H1 (cell line): ENCODE measurements around the gene ACAP2. TPM values are rescaled to one million over a fixed set of nuclear protein-coding genes. Genes with fewer than 3 reads are reported as not detected.

Source experiments
- CTCF ChIA-PET: fragments of 300-600 bp; sonication (Branson Sonifier 250); formaldehyde crosslinking; loops from one replicate; lab custom pipeline; 2021; ENCODE audit not compliant: partially characterized antibody; lab: Charles Lee
- POLR2A ChIA-PET: fragments of 300-600 bp; sonication (Branson Sonifier 250); formaldehyde crosslinking; loops from one replicate; lab custom pipeline; 2021; ENCODE audit warnings: inconsistent platforms; ENCODE audit not compliant: partially characterized antibody; lab: Charles Lee
- DNase-seq, 2 experiments: peaks; one replicate each; pipeline versions ENCODE4 v3.0.0 to v3.0.0-alpha.2; 2010 to 2022; ENCODE audit warnings: low spot score in 2 of 2, low read depth in 1 of 2, mixed read lengths in 1 of 2
- FAIRE-seq: peaks from 2 replicates; lab custom pipeline; 2011; peaks lifted over from hg19 to GRCh38; lab: Jason Lieb, UNC
- H2AFZ ChIP-seq: 2 replicates; pipeline ENCODE4 v1.8.1; 2012; ENCODE audit warnings: low read length, inconsistent platforms
- H2AK5ac ChIP-seq: 2 replicates; pipeline ENCODE4 v1.6.1; 2013; ENCODE audit warnings: low read depth, low read length
- H2BK120ac ChIP-seq: replicated peaks from 2 replicates; pipeline ENCODE3; 2013; ENCODE audit warnings: low read depth, low read length, inconsistent platforms
- H2BK12ac ChIP-seq: 2 replicates; pipeline ENCODE4 v1.6.1; 2013; ENCODE audit warnings: low read depth, low read length
- H2BK15ac ChIP-seq: 2 replicates; pipeline ENCODE4 v1.6.1; 2013; ENCODE audit warnings: low read length
- H2BK20ac ChIP-seq: 2 replicates; pipeline ENCODE4 v1.6.1; 2013; ENCODE audit warnings: low read length
- H2BK5ac ChIP-seq: 2 replicates; pipeline ENCODE4 v1.6.1; 2013; ENCODE audit warnings: low read depth, low read length
- H3K14ac ChIP-seq: 2 replicates; pipeline ENCODE4 v1.6.1; 2013; ENCODE audit warnings: inconsistent platforms; ENCODE audit not compliant: insufficient read length
- H3K18ac ChIP-seq: 2 replicates; pipeline ENCODE4 v1.6.1; 2013; ENCODE audit warnings: low read length; ENCODE audit errors: extremely low read depth
- H3K23ac ChIP-seq: 2 replicates; pipeline ENCODE4 v1.6.1; 2013; ENCODE audit warnings: inconsistent platforms; ENCODE audit not compliant: insufficient read length
- H3K23me2 ChIP-seq: 2 replicates; pipeline ENCODE4 v1.6.1; 2013; ENCODE audit warnings: low read depth, low read length
- H3K27ac ChIP-seq: 2 replicates; pipeline ENCODE4 v1.6.1; 2011; ENCODE audit warnings: low read depth, low read length, inconsistent platforms
- H3K27me3 ChIP-seq, 4 experiments: replicated peaks in 1 of 4; 1 replicate in 1 of 4; 2 replicates in 3 of 4; pipeline versions ENCODE4 v1.6.1 to v1.8.1; 2011 to 2013; ENCODE audit warnings: low read length in 3 of 4, mild to moderate bottlenecking in 3 of 4, inconsistent platforms in 2 of 4, mixed read lengths in 2 of 4, moderate library complexity in 1 of 4; ENCODE audit not compliant: control insufficient read depth in 3 of 4, insufficient read depth in 3 of 4; ENCODE audit errors: extremely low read depth in 1 of 4
- H3K36me3 ChIP-seq, 4 experiments: 2 replicates each; pipeline versions ENCODE4 v1.6.1 to v1.8.1; 2011 to 2013; ENCODE audit warnings: mild to moderate bottlenecking in 4 of 4, low read length in 3 of 4, moderate library complexity in 2 of 4, control low read depth in 1 of 4, inconsistent platforms in 1 of 4; ENCODE audit not compliant: insufficient read depth in 4 of 4, control insufficient read depth in 2 of 4
- H3K4ac ChIP-seq: replicated peaks from 2 replicates; pipeline ENCODE3; 2013; ENCODE audit warnings: low read length, low read depth, mixed read lengths, inconsistent platforms; ENCODE audit not compliant: insufficient read length
- H3K4me1 ChIP-seq, 4 experiments: replicated peaks in 1 of 4; 1 replicate in 1 of 4; 2 replicates in 3 of 4; pipeline versions ENCODE4 v1.6.1 to v1.8.1; 2011 to 2013; ENCODE audit warnings: low read length in 3 of 4, inconsistent platforms in 2 of 4, mixed read lengths in 1 of 4; ENCODE audit not compliant: insufficient read depth in 4 of 4, control insufficient read depth in 3 of 4
- H3K4me2 ChIP-seq, 2 experiments: 2 replicates each; pipeline versions ENCODE4 v1.6.1 to v1.8.1; 2011 to 2013; ENCODE audit warnings: low read depth in 2 of 2, low read length in 2 of 2, control low read depth in 1 of 2, inconsistent platforms in 1 of 2, mild to moderate bottlenecking in 1 of 2; ENCODE audit not compliant: insufficient read depth in 1 of 2
- H3K4me3 ChIP-seq, 4 experiments: fragments of 200-600, 300-600 bp in 1 of 4; sonication (generic), shearing (Covaris generic), sonication (Bioruptor Twin) in 1 of 4; 2 replicates each; pipeline versions ENCODE4 v1.5.1 to v1.8.1; 2011 to 2016; ENCODE audit warnings: low read length in 4 of 4, low read depth in 3 of 4, control low read depth in 2 of 4, inconsistent platforms in 2 of 4, mild to moderate bottlenecking in 2 of 4, mixed read lengths in 1 of 4, moderate library complexity in 1 of 4; ENCODE audit not compliant: insufficient read depth in 2 of 4; ENCODE audit errors: extremely low read depth in 1 of 4
- H3K56ac ChIP-seq: replicated peaks from 2 replicates; pipeline ENCODE3; 2013; ENCODE audit warnings: low read depth, mild to moderate bottlenecking, mixed read lengths, low read length, inconsistent platforms; ENCODE audit not compliant: insufficient read length
- H3K79me1 ChIP-seq: 2 replicates; pipeline ENCODE4 v1.6.1; 2013; ENCODE audit warnings: low read depth, low read length, control low read depth
- H3K79me2 ChIP-seq, 2 experiments: 2 replicates each; pipeline versions ENCODE4 v1.6.1 to v1.8.1; 2012 to 2013; ENCODE audit warnings: low read length in 2 of 2, mild to moderate bottlenecking in 2 of 2, inconsistent platforms in 1 of 2; ENCODE audit not compliant: insufficient read depth in 2 of 2, control insufficient read depth in 1 of 2
- H3K9ac ChIP-seq, 4 experiments: replicated peaks in 1 of 4; 1 replicate in 1 of 4; 2 replicates in 3 of 4; pipeline versions ENCODE4 v1.6.1 to v1.8.1; 2011 to 2013; ENCODE audit warnings: low read depth in 3 of 4, low read length in 3 of 4, control low read depth in 2 of 4, mild to moderate bottlenecking in 2 of 4, moderate library complexity in 2 of 4, inconsistent platforms in 1 of 4; ENCODE audit errors: extremely low read depth in 1 of 4
- H3K9me3 ChIP-seq, 2 experiments: 2 replicates each; pipeline versions ENCODE4 v1.6.1 to v1.8.1; 2012 to 2013; ENCODE audit warnings: mild to moderate bottlenecking in 2 of 2, moderate library complexity in 2 of 2, control low read depth in 1 of 2, inconsistent platforms in 1 of 2, low read depth in 1 of 2, low read length in 1 of 2, mixed read lengths in 1 of 2; ENCODE audit not compliant: insufficient read depth in 2 of 2
- H4K20me1 ChIP-seq, 2 experiments: replicated peaks in 1 of 2; 2 replicates each; pipeline versions ENCODE3 to v1.8.1; 2011 to 2013; ENCODE audit warnings: inconsistent platforms in 2 of 2, low read length in 2 of 2, mild to moderate bottlenecking in 1 of 2; ENCODE audit not compliant: insufficient read depth in 2 of 2, control insufficient read depth in 1 of 2
- H4K5ac ChIP-seq: 2 replicates; pipeline ENCODE4 v1.6.1; 2013; ENCODE audit warnings: low read length, low read depth, mixed read lengths, inconsistent platforms; ENCODE audit not compliant: insufficient read length
- H4K8ac ChIP-seq: 2 replicates; pipeline ENCODE4 v1.8.0; 2013; ENCODE audit warnings: mild to moderate bottlenecking, moderate library complexity, low read length, inconsistent platforms; ENCODE audit not compliant: insufficient read depth; ENCODE audit errors: extremely low read depth
- H4K91ac ChIP-seq: replicated peaks from 2 replicates; pipeline ENCODE3; 2013; ENCODE audit warnings: low read length, mixed read lengths, inconsistent platforms; ENCODE audit not compliant: insufficient read length
- ASH2L ChIP-seq: fragments of 200-600, 300-600 bp; sonication (generic); IDR thresholded peaks from one replicate; pipeline ENCODE4 v1.7.1; 2017; ENCODE audit warnings: low read length
- CHD2 ChIP-seq: IDR thresholded peaks from 2 replicates; pipeline ENCODE4 v1.6.1; 2012; ENCODE audit warnings: low read length, improper control_type of control experiment
- CTBP2 ChIP-seq: IDR thresholded peaks from 2 replicates; pipeline ENCODE4 v1.7.0; 2011; ENCODE audit warnings: borderline replicate concordance, mild to moderate bottlenecking, moderate library complexity, mixed read lengths, low read length; ENCODE audit not compliant: insufficient read depth, insufficient read length
- GTF2F1 ChIP-seq: IDR thresholded peaks from 2 replicates; pipeline ENCODE4 v1.6.1; 2012; ENCODE audit warnings: low read depth, low read length, improper control_type of control experiment, borderline replicate concordance
- NRF1 ChIP-seq: IDR thresholded peaks from 2 replicates; pipeline ENCODE4 v1.6.1; 2011; ENCODE audit warnings: mild to moderate bottlenecking, low read depth, low read length, improper control_type of control experiment
- POLR2A ChIP-seq, 2 experiments: IDR thresholded peaks; 1 replicate in 1 of 2; 2 replicates in 1 of 2; pipeline ENCODE4 v1.6.1; 2011; ENCODE audit warnings: low read depth in 2 of 2, low read length in 2 of 2, mild to moderate bottlenecking in 2 of 2; ENCODE audit errors: control extremely low read depth in 1 of 2
- TCF12 ChIP-seq: IDR thresholded peaks from 2 replicates; pipeline ENCODE4 v1.6.1; 2011; ENCODE audit warnings: low read depth, mild to moderate bottlenecking, low read length
- WGBS, 2 experiments: shearing (Covaris generic) in 1 of 2; methylation state at CpG; one replicate each; pipeline versions ENCODE4 v1.1.6 to v1.1.7; 2013 to 2015; ENCODE audit warnings: low lambda C conversion rate in 2 of 2, mixed read lengths in 2 of 2, inconsistent platforms in 1 of 2, low coverage in 1 of 2, missing lambda C conversion rate in 1 of 2; ENCODE audit not compliant: insufficient replicate concordance in 2 of 2, insufficient coverage in 1 of 2, insufficient read length in 1 of 2; ENCODE audit errors: extremely low coverage in 1 of 2, missing lambda C conversion rate in 1 of 2; 5-methylcytosine and 5-hydroxymethylcytosine counted together
- polyA plus RNA-seq, 7 experiments: library from polyadenylated mRNA; depleted of rRNA in 3 of 7; stranded (reverse) in 5 of 7; unstranded in 2 of 7; fragments of >200 nt in 5 of 7; fragments of 200-250 nt in 2 of 7; gene quantifications; 1 replicate in 5 of 7; 2 replicates in 1 of 7; 4 replicates in 1 of 7; pipeline versions ENCODE4 v1.2.1 to v1.2.3, GENCODE V29; 2011 to 2013; ENCODE audit warnings: missing spikeins in 2 of 7, mixed read lengths in 2 of 7
- total RNA-seq: library from RNA; stranded (reverse); fragmentation: NEBNext Ultra II Directional; extraction: Animal tissue kit (Norgen Biotek cat#: 25700); gene quantifications from 2 replicates; pipeline ENCODE4 v1.2.1, GENCODE V29; 2021
- TF ChIP-seq, protein P1 (sequence below): IDR thresholded peaks from 2 replicates; pipeline ENCODE4 v1.6.1; 2011; ENCODE audit warnings: low read length, improper control_type of control experiment
- TF ChIP-seq, protein P2 (sequence below): IDR thresholded peaks from 2 replicates; pipeline ENCODE4 v1.6.1; 2012; ENCODE audit warnings: low read length, inconsistent platforms
- TF ChIP-seq, protein P3 (sequence below), 3 experiments: IDR thresholded peaks; 1 replicate in 2 of 3; 2 replicates in 1 of 3; pipeline versions ENCODE4 v1.5.1 to v1.6.1; 2011; ENCODE audit warnings: low read length in 3 of 3, mild to moderate bottlenecking in 3 of 3, inconsistent platforms in 2 of 3, low read depth in 1 of 3, moderate library complexity in 1 of 3; ENCODE audit not compliant: insufficient read depth in 1 of 3; ENCODE audit errors: control extremely low read depth in 1 of 3

The ACAP2 gene
- total and polyA plus RNA-seq, 2 of the 8 experiments (the other 6 are each of a cell fraction or from before 2014, with no cell fraction given) = 7.7 to 37.3 TPM

DNA sequence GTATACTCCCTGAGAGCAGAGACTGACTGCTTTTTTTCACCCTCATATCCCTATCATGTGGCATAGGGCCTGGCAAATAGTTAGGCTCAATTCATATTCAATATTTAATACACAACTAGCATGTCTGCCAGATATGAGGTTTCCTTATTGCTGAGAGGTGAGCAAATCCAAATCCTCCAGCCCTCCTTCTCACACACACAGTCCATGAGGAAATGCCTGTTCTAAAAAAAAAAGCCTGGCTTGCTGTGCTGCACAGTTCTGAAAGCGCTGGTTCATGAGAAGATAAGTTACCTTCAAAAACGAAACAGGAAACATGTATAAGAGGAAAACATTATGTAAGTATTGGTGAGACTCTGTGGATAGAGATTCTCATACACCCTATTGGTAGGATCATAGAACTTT is 15.5 kb upstream of the ACAP2 start:
- H3K4me2 ChIP-seq = no peak overlapping the region
- no peak overlapping the region for H3K4ac ChIP-seq
- no peaks in the 10 kb centered on the region for H3K4me1 ChIP-seq
- DNase-seq (no peak), FAIRE-seq (no peak)
- ChIA-PET CTCF (no interaction called here), POLR2A (no interaction called here)
- no peak overlapping the region for H3K23ac ChIP-seq
- H2BK5ac ChIP-seq = no peak overlapping the region
- no peaks in the 10 kb centered on the region for H3K79me2 ChIP-seq
- no peak overlapping the region for H2BK15ac ChIP-seq
- no peak overlapping the region for H3K18ac ChIP-seq
- no peak overlapping the region for H2AFZ ChIP-seq
- H2AK5ac ChIP-seq = no peak overlapping the region
- no peaks in the 10 kb centered on the region for H4K20me1 ChIP-seq
- no peak overlapping the region for H3K27ac ChIP-seq
- no peaks in the 10 kb centered on the region for H3K27me3 ChIP-seq
- no peak overlapping the region for H4K8ac ChIP-seq
- no peak overlapping the region for H2BK120ac ChIP-seq
- no peaks in the 10 kb centered on the region for H3K79me1 ChIP-seq
- H4K5ac ChIP-seq = no peak overlapping the region
- no peak overlapping the region for H3K14ac ChIP-seq
- WGBS, 2 experiments = 87% methylated on average over 2 of the region's 2 CpGs; no CpG with 5 or more reads in 1 of the 2 experiments
- no peak overlapping the region for H3K4me3 ChIP-seq
- H3K36me3 ChIP-seq = no peaks in the 10 kb centered on the region
- H3K23me2 ChIP-seq = no peaks in the 10 kb centered on the region; the same call in 1 of the 2 replicates
- no peak overlapping the region for H3K56ac ChIP-seq
- H3K9me3 ChIP-seq = no peaks in the 10 kb centered on the region
- no peak overlapping the region for H2BK20ac ChIP-seq
- H3K9ac ChIP-seq = no peak overlapping the region
- H4K91ac ChIP-seq = no peak overlapping the region
- no peak overlapping the region for H2BK12ac ChIP-seq
- TF ChIP-seq, protein P1, sequence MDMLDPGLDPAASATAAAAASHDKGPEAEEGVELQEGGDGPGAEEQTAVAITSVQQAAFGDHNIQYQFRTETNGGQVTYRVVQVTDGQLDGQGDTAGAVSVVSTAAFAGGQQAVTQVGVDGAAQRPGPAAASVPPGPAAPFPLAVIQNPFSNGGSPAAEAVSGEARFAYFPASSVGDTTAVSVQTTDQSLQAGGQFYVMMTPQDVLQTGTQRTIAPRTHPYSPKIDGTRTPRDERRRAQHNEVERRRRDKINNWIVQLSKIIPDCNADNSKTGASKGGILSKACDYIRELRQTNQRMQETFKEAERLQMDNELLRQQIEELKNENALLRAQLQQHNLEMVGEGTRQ = no peak
- TF ChIP-seq, protein P2, sequence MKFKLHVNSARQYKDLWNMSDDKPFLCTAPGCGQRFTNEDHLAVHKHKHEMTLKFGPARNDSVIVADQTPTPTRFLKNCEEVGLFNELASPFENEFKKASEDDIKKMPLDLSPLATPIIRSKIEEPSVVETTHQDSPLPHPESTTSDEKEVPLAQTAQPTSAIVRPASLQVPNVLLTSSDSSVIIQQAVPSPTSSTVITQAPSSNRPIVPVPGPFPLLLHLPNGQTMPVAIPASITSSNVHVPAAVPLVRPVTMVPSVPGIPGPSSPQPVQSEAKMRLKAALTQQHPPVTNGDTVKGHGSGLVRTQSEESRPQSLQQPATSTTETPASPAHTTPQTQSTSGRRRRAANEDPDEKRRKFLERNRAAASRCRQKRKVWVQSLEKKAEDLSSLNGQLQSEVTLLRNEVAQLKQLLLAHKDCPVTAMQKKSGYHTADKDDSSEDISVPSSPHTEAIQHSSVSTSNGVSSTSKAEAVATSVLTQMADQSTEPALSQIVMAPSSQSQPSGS = no peak
- TF ChIP-seq ASH2L (no peak), NRF1 (no peak), TCF12 (no peak), CHD2 (no peak), POLR2A (IDR thresholded peaks at IDR 0.05; ENCODE audit: control extremely low read depth in 1 of 2, low read depth in 2 of 2, low read length in 2 of 2) (no peak), GTF2F1 (no peak), CTBP2 (no peak)
- TF ChIP-seq, protein P3, sequence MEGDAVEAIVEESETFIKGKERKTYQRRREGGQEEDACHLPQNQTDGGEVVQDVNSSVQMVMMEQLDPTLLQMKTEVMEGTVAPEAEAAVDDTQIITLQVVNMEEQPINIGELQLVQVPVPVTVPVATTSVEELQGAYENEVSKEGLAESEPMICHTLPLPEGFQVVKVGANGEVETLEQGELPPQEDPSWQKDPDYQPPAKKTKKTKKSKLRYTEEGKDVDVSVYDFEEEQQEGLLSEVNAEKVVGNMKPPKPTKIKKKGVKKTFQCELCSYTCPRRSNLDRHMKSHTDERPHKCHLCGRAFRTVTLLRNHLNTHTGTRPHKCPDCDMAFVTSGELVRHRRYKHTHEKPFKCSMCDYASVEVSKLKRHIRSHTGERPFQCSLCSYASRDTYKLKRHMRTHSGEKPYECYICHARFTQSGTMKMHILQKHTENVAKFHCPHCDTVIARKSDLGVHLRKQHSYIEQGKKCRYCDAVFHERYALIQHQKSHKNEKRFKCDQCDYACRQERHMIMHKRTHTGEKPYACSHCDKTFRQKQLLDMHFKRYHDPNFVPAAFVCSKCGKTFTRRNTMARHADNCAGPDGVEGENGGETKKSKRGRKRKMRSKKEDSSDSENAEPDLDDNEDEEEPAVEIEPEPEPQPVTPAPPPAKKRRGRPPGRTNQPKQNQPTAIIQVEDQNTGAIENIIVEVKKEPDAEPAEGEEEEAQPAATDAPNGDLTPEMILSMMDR (IDR thresholded peaks at IDR 0.05; ENCODE audit: control extremely low read depth in 1 of 3, insufficient read depth in 1 of 3, low read depth in 1 of 3, low read length in 3 of 3) = no peak
